Thoracic aorta (tissue), 2 donors: ENCODE data around the gene PITPNC1. TPM values are rescaled to one million over a fixed set of nuclear protein-coding genes. Genes with fewer than 3 reads are reported as not detected.
"Not testable (repeated sequence)": the region's sequence is repeated elsewhere in the genome, so short reads cannot be mapped to it uniquely, and the experiment has no call there.

Source experiments
- ATAC-seq: fragments of 150-250 bp; one replicate; pipeline ENCODE4 v1.8.0; 2017; ENCODE audit warnings: low read depth; ENCODE audit not compliant: insufficient number of reproducible peaks, low FRiP score
- DNase-seq: peaks from one replicate; pipeline ENCODE4 v3.0.0-alpha.2; 2020; ENCODE audit warnings: low spot score
- H3K27ac ChIP-seq, 2 donors: fragments of 200-600 bp; sonication (generic); 1 replicate in 1 of 2; 2 replicates in 1 of 2; pipeline ENCODE4 v1.5.1; 2016; ENCODE audit warnings: mild to moderate bottlenecking in 2 of 2, moderate library complexity in 2 of 2
- H3K27me3 ChIP-seq: fragments of 200-600 bp; sonication (generic); replicated peaks from 2 replicates; pipeline ENCODE4 v1.6.0; 2016; ENCODE audit warnings: mild to moderate bottlenecking; ENCODE audit not compliant: insufficient read depth
- H3K36me3 ChIP-seq: fragments of 200-600 bp; sonication (generic); one replicate; pipeline ENCODE4 v1.5.1; 2016
- H3K4me1 ChIP-seq, 2 donors: fragments of 200-600 bp; sonication (generic); 1 replicate in 1 of 2; 2 replicates in 1 of 2; pipeline versions ENCODE4 v1.5.1 to v1.6.0; 2016; ENCODE audit warnings: low read depth in 2 of 2, mild to moderate bottlenecking in 1 of 2; ENCODE audit not compliant: control insufficient read depth in 1 of 2
- H3K4me3 ChIP-seq: fragments of 200-600 bp; sonication (generic); 2 replicates; pipeline ENCODE4 v1.5.1; 2016; ENCODE audit warnings: mild to moderate bottlenecking
- H3K9me3 ChIP-seq: fragments of 200-600 bp; sonication (generic); 2 replicates; pipeline ENCODE4 v1.5.1; 2016
- total RNA-seq, 2 donors: library from RNA; depleted of rRNA; stranded (reverse); fragments of >200 nt; gene quantifications; one replicate each; pipeline versions ENCODE4 v1.1.0 to v1.2.3, GENCODE V29; 2016
- TF ChIP-seq, protein P1 (sequence below): fragments of 200-600 bp; sonication (generic); IDR thresholded peaks from one replicate; pipeline ENCODE4 v1.5.1; 2019; ENCODE audit warnings: antibody characterized with exemption

Gene PITPNC1
- total RNA-seq, result 10 to 100 TPM in 1 of 2 donors, 1 to 10 TPM in 1; 8.4 to 28.8 TPM

DNA sequence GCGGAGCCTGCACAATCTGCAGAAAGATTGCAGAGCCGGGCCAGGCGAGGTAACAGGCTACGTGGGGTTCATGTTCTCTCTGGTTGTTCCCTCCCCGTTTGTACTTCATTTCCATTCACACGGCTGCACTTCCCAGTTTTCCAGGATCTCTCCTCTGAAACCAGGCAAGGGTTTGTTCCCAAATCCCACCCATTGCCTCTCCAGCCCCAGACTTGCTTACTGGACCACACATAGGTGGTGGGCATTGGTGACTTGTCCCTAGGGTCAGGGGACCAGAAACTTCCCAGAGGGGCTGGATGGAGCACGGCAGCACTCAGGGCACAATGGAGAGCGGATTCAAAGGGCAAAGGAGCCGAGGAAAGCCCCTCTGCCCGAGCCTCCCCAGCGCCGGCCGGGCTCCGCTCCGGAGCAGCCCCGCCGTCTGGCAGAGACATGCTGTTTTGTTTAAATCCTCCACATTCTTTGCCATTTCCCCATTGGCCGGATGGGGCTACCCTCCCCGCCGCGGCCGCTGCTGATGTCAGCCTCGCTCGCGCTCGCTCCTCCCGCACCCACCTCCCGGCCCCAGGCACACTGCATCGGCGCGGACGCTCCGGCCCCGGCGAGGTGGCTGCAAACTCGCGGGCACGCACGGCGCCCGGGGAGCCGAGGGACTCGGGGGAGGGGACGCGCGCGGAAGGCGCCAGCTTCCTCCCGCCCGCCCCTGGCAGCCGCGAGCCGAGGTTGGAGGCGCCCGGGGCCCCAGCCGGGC lies at the start of gene PITPNC1:
PITPNC1 (plus strand) TSS at position 545 of the 751 bp plus-strand sequence.
- Histone ChIP-seq H3K27ac (peak within 1 kb of the TSS; percentile 87 to 92), H3K4me1 (peaks cover 5 to 14% of the 10 kb centered on the region in 2 donors), H3K4me3 (peak within 1 kb of the TSS; percentile 93), H3K9me3 (no peaks in the 10 kb centered on the region), H3K36me3 (no peaks in the 10 kb centered on the region), H3K27me3 (no peaks in the 10 kb centered on the region)
- DNase-seq (peak; percentile 66), ATAC-seq (peak; percentile 76)
- TF ChIP-seq, protein P1, sequence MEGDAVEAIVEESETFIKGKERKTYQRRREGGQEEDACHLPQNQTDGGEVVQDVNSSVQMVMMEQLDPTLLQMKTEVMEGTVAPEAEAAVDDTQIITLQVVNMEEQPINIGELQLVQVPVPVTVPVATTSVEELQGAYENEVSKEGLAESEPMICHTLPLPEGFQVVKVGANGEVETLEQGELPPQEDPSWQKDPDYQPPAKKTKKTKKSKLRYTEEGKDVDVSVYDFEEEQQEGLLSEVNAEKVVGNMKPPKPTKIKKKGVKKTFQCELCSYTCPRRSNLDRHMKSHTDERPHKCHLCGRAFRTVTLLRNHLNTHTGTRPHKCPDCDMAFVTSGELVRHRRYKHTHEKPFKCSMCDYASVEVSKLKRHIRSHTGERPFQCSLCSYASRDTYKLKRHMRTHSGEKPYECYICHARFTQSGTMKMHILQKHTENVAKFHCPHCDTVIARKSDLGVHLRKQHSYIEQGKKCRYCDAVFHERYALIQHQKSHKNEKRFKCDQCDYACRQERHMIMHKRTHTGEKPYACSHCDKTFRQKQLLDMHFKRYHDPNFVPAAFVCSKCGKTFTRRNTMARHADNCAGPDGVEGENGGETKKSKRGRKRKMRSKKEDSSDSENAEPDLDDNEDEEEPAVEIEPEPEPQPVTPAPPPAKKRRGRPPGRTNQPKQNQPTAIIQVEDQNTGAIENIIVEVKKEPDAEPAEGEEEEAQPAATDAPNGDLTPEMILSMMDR, result peak; percentile 9

DNA sequence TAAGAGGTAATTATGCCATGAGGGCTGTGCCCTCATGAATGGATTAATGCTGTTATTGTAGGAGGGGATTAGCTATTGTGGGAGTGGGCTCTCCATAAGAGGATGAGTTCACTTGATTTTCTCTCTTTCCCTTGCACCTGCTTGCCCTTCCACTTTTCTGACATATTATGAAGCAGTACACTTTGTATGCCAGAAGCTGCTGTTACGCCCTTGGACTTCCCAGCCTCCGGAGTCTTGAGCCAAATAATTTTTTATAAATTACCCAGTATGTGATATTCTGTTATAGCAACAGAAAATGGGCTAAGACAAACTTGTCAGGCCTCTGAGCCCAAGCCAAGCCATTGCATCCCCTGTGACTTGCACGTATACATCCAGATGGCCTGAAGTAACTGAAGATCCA lies 49.1 kb upstream of the PITPNC1 start:
- H3K4me3 ChIP-seq, result no peak overlapping the region
- H3K9me3 ChIP-seq, result no peaks in the 10 kb centered on the region
- no peaks in the 10 kb centered on the region for H3K36me3 ChIP-seq
- TF ChIP-seq, protein P1, result no peak
- H3K4me1 ChIP-seq, result no peaks in the 10 kb centered on the region
- ATAC-seq, result no peak
- DNase-seq, result no peak
- H3K27me3 ChIP-seq, result no peaks in the 10 kb centered on the region
- H3K27ac ChIP-seq, result no peak overlapping the region

DNA sequence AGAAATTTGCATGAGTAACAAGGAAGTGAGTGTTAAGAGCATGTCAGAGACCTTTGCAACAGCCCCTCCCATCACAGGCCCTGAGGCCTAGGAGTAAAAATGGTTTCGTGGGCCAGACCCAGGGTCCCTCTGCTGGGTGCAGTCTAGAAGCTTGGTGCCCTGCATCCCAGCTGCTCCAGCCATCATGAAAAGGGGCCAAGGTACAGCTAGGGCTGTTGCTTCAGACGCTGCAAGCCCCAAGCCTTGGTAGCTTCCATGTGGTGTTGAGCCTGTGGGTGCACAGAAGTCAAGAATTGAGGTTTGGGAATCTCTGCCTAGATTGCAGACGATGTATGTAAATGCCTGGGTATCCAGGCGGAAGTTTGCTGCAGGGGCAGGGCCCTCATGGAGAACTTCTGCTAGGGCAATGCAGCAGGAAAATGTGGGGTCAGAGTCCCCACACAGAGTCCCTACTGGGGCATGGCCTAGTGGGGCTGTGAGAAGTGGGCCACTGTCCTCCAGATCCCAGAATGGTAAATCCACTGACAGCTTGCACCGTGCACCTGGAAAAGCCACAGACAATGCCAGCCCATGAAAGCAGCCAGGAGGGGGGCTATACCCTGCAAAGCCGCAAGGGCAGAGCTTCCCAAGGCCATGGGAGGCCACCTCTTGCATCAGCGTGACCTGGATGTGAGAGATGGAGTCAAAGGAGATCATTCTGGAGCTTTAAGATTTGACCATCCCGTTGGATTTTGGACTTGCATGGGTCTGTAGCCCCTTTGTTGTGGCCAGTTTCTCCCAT lies 45.5 kb upstream of the PITPNC1 start:
- H3K27ac ChIP-seq, DNase-seq, H3K9me3 ChIP-seq, H3K36me3 ChIP-seq, H3K4me3 ChIP-seq, H3K4me1 ChIP-seq, ATAC-seq, H3K27me3 ChIP-seq: not testable (repeated sequence)

DNA sequence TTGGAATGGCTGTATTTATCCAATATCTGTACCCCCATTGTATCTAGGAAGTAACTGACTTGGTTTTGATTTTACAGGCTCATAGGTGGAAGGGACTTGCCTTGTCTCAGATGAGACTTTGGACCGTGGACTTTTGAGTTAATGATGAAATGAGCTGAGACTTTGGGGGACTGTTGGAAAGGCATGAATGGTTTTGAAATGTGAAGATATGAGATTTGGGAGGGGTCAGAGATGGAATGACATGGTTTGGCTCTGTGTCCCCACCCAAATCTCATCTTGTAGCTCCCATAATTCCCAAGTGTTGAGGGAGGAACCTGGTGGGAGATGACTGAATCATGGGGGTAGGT lies 44.9 kb upstream of the PITPNC1 start:
- DNase-seq, H3K4me3 ChIP-seq, ATAC-seq, H3K4me1 ChIP-seq, H3K27me3 ChIP-seq, H3K36me3 ChIP-seq, H3K27ac ChIP-seq, H3K9me3 ChIP-seq: not testable (repeated sequence)

DNA sequence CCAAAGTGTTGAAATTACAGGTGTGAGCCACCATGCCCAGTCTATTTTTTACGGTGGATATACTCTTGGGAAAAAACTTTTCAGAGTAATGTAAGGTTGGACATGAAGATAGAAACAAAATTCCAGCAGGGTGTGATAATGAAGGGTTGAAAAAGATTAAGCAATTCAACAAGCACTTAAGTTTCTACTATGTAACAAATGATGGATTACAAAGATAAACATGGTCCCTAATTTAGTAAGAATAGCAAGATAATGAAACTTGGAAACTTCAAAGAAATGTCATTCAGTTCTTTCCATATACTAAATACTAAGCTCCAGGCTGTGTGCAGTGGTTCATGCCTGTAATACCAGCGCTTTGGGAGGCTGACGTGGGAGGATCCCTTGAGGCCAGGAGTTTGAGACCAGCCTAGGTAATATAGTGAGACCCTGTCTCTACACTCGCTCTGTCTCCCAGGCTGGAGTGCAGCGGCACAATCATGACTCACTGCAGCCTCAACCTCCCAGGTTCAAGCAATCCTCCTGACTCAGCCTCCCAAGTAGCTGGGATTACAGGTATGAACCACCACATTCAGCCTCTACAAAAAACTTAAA lies 41.7 kb upstream of the PITPNC1 start:
- ATAC-seq, result no peak

More for the DNA sequence above, 41.7 kb upstream of the PITPNC1 start:
- H3K27me3 ChIP-seq, result no peaks in the 10 kb centered on the region
- no peak overlapping the region for H3K27ac ChIP-seq
- no peak overlapping the region for H3K4me3 ChIP-seq
- no peaks in the 10 kb centered on the region for H3K9me3 ChIP-seq
- no peaks in the 10 kb centered on the region for H3K4me1 ChIP-seq
- TF ChIP-seq, protein P1, result no peak
- H3K36me3 ChIP-seq, result no peaks in the 10 kb centered on the region
- DNase-seq, result no peak
